Endothelial cell of umbilical vein (primary cell): ENCODE measurements around the gene MRAS. TPM values are rescaled to one million over a fixed set of nuclear protein-coding genes. Genes with fewer than 3 reads are reported as not detected.

Experiments
- BruUV-seq: library from RNA; stranded (reverse); fragments of 400-500 nt; replicated peaks from 2 replicates; lab custom pipeline; 2021; lab: Mats Ljungman, UMichigan
- CTCF ChIA-PET: fragments of 300-600, 350-600 bp; sonication (Branson Sonifier 250); formaldehyde crosslinking; loops from one replicate; lab custom pipeline; 2021; ENCODE audit warnings: antibody characterized with exemption, inconsistent platforms; lab: Charles Lee
- POLR2A ChIA-PET: fragments of 300-600, 350-600 bp; sonication (Branson Sonifier 250); formaldehyde crosslinking; loops from one replicate; lab custom pipeline; 2021; ENCODE audit warnings: antibody characterized with exemption, inconsistent platforms; lab: Charles Lee
- DNase-seq: peaks from one replicate; pipeline ENCODE4 v3.0.0-alpha.2; 2011; ENCODE audit warnings: low read depth, low spot score
- FAIRE-seq: peaks from 2 replicates; lab custom pipeline; 2011; peaks lifted over from hg19 to GRCh38; lab: Jason Lieb, UNC
- H2AFZ ChIP-seq: 2 replicates; pipeline ENCODE4 v1.6.0; 2012; ENCODE audit warnings: low read depth, low read length, control low read depth, inconsistent platforms
- H3K27ac ChIP-seq: 2 replicates; pipeline ENCODE4 v1.5.1; 2011; ENCODE audit warnings: low read depth, mild to moderate bottlenecking, control low read depth, low read length, moderate library complexity; ENCODE audit not compliant: insufficient read depth
- H3K27me3 ChIP-seq, 2 experiments: 2 replicates each; pipeline versions ENCODE4 v1.6.0 to v1.6.1; 2011; ENCODE audit warnings: low read length in 2 of 2, mixed read lengths in 1 of 2; ENCODE audit not compliant: control insufficient read depth in 2 of 2, insufficient read depth in 2 of 2
- H3K36me3 ChIP-seq, 2 experiments: 2 replicates in 1 of 2; 3 replicates in 1 of 2; pipeline ENCODE4 v1.5.1; 2011; ENCODE audit warnings: low read length in 2 of 2, mild to moderate bottlenecking in 1 of 2, moderate library complexity in 1 of 2; ENCODE audit not compliant: control insufficient read depth in 2 of 2, insufficient read depth in 2 of 2; ENCODE audit errors: extremely low read depth in 1 of 2
- H3K4me1 ChIP-seq: 3 replicates; pipeline ENCODE4 v1.5.1; 2011; ENCODE audit warnings: mild to moderate bottlenecking, low read length; ENCODE audit not compliant: control insufficient read depth, insufficient read depth; ENCODE audit errors: extremely low read depth
- H3K4me2 ChIP-seq: 2 replicates; pipeline ENCODE4 v1.6.1; 2011; ENCODE audit warnings: low read length, control low read depth, mixed read lengths; ENCODE audit not compliant: insufficient read depth
- H3K4me3 ChIP-seq, 3 experiments: fragments of 200-600 bp in 1 of 3; sonication (generic), shearing (Covaris generic) in 1 of 3; replicated peaks in 1 of 3; 2 replicates each; pipeline ENCODE4 v1.5.1; 2011 to 2016; ENCODE audit warnings: control low read depth in 3 of 3, low read length in 3 of 3, mild to moderate bottlenecking in 2 of 3, inconsistent platforms in 1 of 3, low read depth in 1 of 3, moderate library complexity in 1 of 3; ENCODE audit not compliant: insufficient read depth in 1 of 3
- H3K79me2 ChIP-seq: 2 replicates; pipeline ENCODE4 v1.6.0; 2012; ENCODE audit warnings: low read length, inconsistent platforms; ENCODE audit not compliant: control insufficient read depth, insufficient read depth
- H3K9ac ChIP-seq: replicated peaks from 2 replicates; pipeline ENCODE3; 2011; ENCODE audit warnings: low read length, control low read depth; ENCODE audit not compliant: insufficient read depth; ENCODE audit errors: extremely low read depth
- H3K9me1 ChIP-seq: replicated peaks from 3 replicates; pipeline ENCODE4 v1.6.0; 2011; ENCODE audit warnings: mild to moderate bottlenecking, low read length; ENCODE audit not compliant: control insufficient read depth, insufficient read depth; ENCODE audit errors: extremely low read depth
- H3K9me3 ChIP-seq: replicated peaks from 2 replicates; pipeline ENCODE4 v1.5.1; 2012; ENCODE audit warnings: low read length, inconsistent platforms; ENCODE audit not compliant: control insufficient read depth, insufficient read depth
- H4K20me1 ChIP-seq: replicated peaks from 2 replicates; pipeline ENCODE3; 2011; ENCODE audit warnings: mild to moderate bottlenecking, low read length; ENCODE audit not compliant: control insufficient read depth, insufficient read depth; ENCODE audit errors: extremely low read depth
- EZH2 ChIP-seq: IDR thresholded peaks from 2 replicates; pipeline ENCODE4 v1.6.1; 2012; ENCODE audit warnings: borderline replicate concordance, low read depth, mild to moderate bottlenecking, moderate library complexity, low read length, inconsistent platforms; ENCODE audit not compliant: severe bottlenecking
- FOS ChIP-seq: IDR thresholded peaks from 2 replicates; pipeline ENCODE4 v1.6.1; 2011; ENCODE audit warnings: mild to moderate bottlenecking, low read length, moderate library complexity, borderline replicate concordance; ENCODE audit not compliant: insufficient read depth
- GATA2 ChIP-seq: IDR thresholded peaks from 2 replicates; pipeline ENCODE4 v1.7.0; 2011; ENCODE audit warnings: low read depth, mild to moderate bottlenecking, moderate library complexity, mixed read lengths, low read length; ENCODE audit not compliant: insufficient read length, insufficient read depth
- JUN ChIP-seq: IDR thresholded peaks from 2 replicates; pipeline ENCODE4 v1.6.1; 2011; ENCODE audit warnings: borderline replicate concordance, low read depth; ENCODE audit not compliant: insufficient read length, insufficient read depth
- MYC ChIP-seq: IDR thresholded peaks from one replicate; pipeline ENCODE4 v1.6.1; 2011; ENCODE audit warnings: mild to moderate bottlenecking, low read depth, low read length
- POLR2A ChIP-seq: IDR thresholded peaks from 2 replicates; pipeline ENCODE4 v1.6.1; 2012; ENCODE audit warnings: low read depth, mild to moderate bottlenecking, control low read depth, low read length
- POLR2AphosphoS5 ChIP-seq: IDR thresholded peaks from 2 replicates; pipeline ENCODE4 v1.6.1; 2012; ENCODE audit warnings: low read depth, mild to moderate bottlenecking, control low read depth, low read length, moderate library complexity; ENCODE audit not compliant: insufficient read depth
- dilution Hi-C: fragments of 300-500 bp; cut with MboI; formaldehyde crosslinking; loops from one replicate; pipeline ENCODE4 v1.15.0; 2019; ENCODE audit warnings: low sequenced_read_pairs; ENCODE audit not compliant: extremely low pct_ligation_motif_present
- intact Hi-C: fragments of 100-400 bp; cut with micrococcal nuclease; formaldehyde crosslinking; loops from one replicate; pipeline ENCODE4 v1.10.0; 2022
- polyA plus RNA-seq, 4 experiments: library from polyadenylated mRNA; depleted of rRNA in 3 of 4; stranded (reverse) in 3 of 4; unstranded in 1 of 4; fragments of >200 nt; gene quantifications; 2 replicates each; pipeline versions ENCODE4 v1.2.1 to v1.2.3, GENCODE V29; 2011 to 2012; ENCODE audit warnings: missing spikeins in 1 of 4
- total RNA-seq: library from RNA; stranded (reverse); gene quantifications from 2 replicates; pipeline ENCODE4 v1.2.3, GENCODE V29; 2021
- TF ChIP-seq, protein P1 (sequence below), 2 donors: IDR thresholded peaks; 1 replicate in 1 of 2; 2 replicates in 1 of 2; pipeline ENCODE4 v1.5.1; 2011; ENCODE audit warnings: low read length in 2 of 2, mild to moderate bottlenecking in 2 of 2, moderate library complexity in 2 of 2, control low read depth in 1 of 2, inconsistent platforms in 1 of 2, low read depth in 1 of 2; ENCODE audit not compliant: insufficient read depth in 1 of 2; ENCODE audit errors: extremely low read depth in 1 of 2
- TF ChIP-seq, protein P2 (sequence below): IDR thresholded peaks from 2 replicates; pipeline ENCODE4 v1.6.1; 2011; ENCODE audit not compliant: insufficient read depth, insufficient read length

MRAS gene
- total and polyA plus RNA-seq, 2 donors (not counting 3 experiments of a cell fraction or from before 2014, with no cell fraction given): 14.6 to 16.5 TPM

DNA sequence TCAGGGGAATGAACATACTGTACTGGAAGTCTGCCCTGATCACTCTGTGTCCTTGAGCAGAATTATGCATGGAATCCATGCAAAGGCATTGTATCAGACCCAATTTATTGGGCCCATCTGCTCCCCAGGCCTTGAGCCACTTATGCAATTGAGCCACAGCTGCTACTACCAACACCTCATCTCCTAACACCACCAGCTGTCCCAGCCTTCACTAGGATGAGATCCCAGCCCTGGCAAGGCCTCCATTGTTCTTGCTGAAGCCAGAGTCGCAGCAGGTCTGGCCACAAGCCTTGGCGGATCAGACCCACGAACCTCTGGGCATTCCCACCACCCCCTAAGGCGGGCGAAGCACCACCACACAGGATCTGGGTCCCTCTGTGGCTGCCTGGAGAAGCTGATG is 9.6 kb upstream of the MRAS start:
- no peak for FAIRE-seq
- TF ChIP-seq MYC: no peak
- no peak for TF ChIP-seq FOS
- TF ChIP-seq, protein P1, sequence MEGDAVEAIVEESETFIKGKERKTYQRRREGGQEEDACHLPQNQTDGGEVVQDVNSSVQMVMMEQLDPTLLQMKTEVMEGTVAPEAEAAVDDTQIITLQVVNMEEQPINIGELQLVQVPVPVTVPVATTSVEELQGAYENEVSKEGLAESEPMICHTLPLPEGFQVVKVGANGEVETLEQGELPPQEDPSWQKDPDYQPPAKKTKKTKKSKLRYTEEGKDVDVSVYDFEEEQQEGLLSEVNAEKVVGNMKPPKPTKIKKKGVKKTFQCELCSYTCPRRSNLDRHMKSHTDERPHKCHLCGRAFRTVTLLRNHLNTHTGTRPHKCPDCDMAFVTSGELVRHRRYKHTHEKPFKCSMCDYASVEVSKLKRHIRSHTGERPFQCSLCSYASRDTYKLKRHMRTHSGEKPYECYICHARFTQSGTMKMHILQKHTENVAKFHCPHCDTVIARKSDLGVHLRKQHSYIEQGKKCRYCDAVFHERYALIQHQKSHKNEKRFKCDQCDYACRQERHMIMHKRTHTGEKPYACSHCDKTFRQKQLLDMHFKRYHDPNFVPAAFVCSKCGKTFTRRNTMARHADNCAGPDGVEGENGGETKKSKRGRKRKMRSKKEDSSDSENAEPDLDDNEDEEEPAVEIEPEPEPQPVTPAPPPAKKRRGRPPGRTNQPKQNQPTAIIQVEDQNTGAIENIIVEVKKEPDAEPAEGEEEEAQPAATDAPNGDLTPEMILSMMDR (IDR thresholded peaks at IDR 0.05; ENCODE audit: extremely low read depth in 1 of 2, insufficient read depth in 1 of 2, low read depth in 1 of 2, low read length in 2 of 2): no peak
- TF ChIP-seq, protein P2, sequence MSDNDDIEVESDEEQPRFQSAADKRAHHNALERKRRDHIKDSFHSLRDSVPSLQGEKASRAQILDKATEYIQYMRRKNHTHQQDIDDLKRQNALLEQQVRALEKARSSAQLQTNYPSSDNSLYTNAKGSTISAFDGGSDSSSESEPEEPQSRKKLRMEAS: no peak
- no peak for TF ChIP-seq GATA2
- no peak for TF ChIP-seq POLR2AphosphoS5
- TF ChIP-seq JUN: no peak
- TF ChIP-seq POLR2A: no peak
- TF ChIP-seq EZH2: no peak
- no peaks in the 10 kb centered on the region for H3K9me3 ChIP-seq
- no peak overlapping the region for H3K4me2 ChIP-seq
- no peak overlapping the region for H3K4me3 ChIP-seq
- peaks cover 8 to 11% of the 10 kb centered on the region in 2 experiments for H3K27me3 ChIP-seq
- ChIA-PET CTCF (interaction anchor here (2.2 kb wide), 1 partner anchor 27 kb away, joined by 4 read pairs; no protein-coding TSS in a partner anchor), POLR2A (no interaction called here)
- dilution Hi-C loops (no loop called here), intact Hi-C loops (loop anchor here (10.0 kb wide), 1 partner anchor 256 kb away; the partner anchor contains the start of gene CEP70)
- no peaks in the 10 kb centered on the region for H3K9me1 ChIP-seq
- H3K4me1 ChIP-seq: no peaks in the 10 kb centered on the region
- H3K36me3 ChIP-seq: no peaks in the 10 kb centered on the region
- DNase-seq: no peak
- no TSS peak for BruUV-seq
- no peaks in the 10 kb centered on the region for H4K20me1 ChIP-seq
- no peak overlapping the region for H2AFZ ChIP-seq
- no peak overlapping the region for H3K27ac ChIP-seq
- H3K9ac ChIP-seq: no peak overlapping the region
- no peaks in the 10 kb centered on the region for H3K79me2 ChIP-seq
